Ovary (tissue), 3 donors: Measurements from ENCODE around the gene TMEM266.

Source experiments
- CTCF ChIP-seq, 3 donors: fragments of 450-650 bp in 2 of 3; fragments of 200-600 bp in 1 of 3; IDR thresholded peaks; one replicate each; pipeline versions ENCODE4 v1.5.1 to v1.8.0; 2016 to 2022; ENCODE audit warnings: antibody characterized with exemption in 3 of 3, mild to moderate bottlenecking in 1 of 3
- POLR2A ChIP-seq: fragments of 450-650 bp; IDR thresholded peaks from one replicate; pipeline ENCODE4 v1.6.1; 2017; ENCODE audit warnings: antibody characterized with exemption, mild to moderate bottlenecking, moderate library complexity
- donor health status: DM: no; HTN: no; CAD: no.

- TF ChIP-seq CTCF (IDR thresholded peaks at IDR 0.05) (no peak), POLR2A (no peak)
These were observed 104.8 kb downstream of the TMEM266 start for GRCh38 chr15:76164602-76165001.
